Measurements from ENCODE around the gene ESR2.
"Not testable (repeated sequence)": the region's sequence is repeated elsewhere in the genome, so short reads cannot be mapped to it uniquely, and the experiment has no call there.

ESR2 gene

GRCh38 chr14:64045091-64045490 lies 249.1 kb downstream of the ESR2 start:
- DNase-seq (ENCODE audit: low read depth in 4 of 4, low spot score in 1 of 4): no peak

- not testable (repeated sequence) for DNase-seq (ENCODE audit: low read depth in 4 of 4, low spot score in 1 of 4)
These were observed 250.9 kb downstream of the ESR2 start for GRCh38 chr14:64043296-64043695.

GRCh38 chr14:64040044-64040443 lies 254.1 kb downstream of the ESR2 start:
- DNase-seq (ENCODE audit: low read depth in 4 of 4, low spot score in 1 of 4): no peak

- DNase-seq (ENCODE audit: low read depth in 4 of 4, low spot score in 1 of 4): no peak
These were observed 255.2 kb downstream of the ESR2 start for GRCh38 chr14:64038841-64039542.

GRCh38 chr14:64037869-64038745 lies 256.1 kb downstream of the ESR2 start:
- not testable (repeated sequence) for DNase-seq (ENCODE audit: low read depth in 4 of 4, low spot score in 1 of 4)

- DNase-seq (ENCODE audit: low read depth in 4 of 4, low spot score in 1 of 4): no peak
These were observed 259.0 kb downstream of the ESR2 start for GRCh38 chr14:64035143-64035542.
